Measurements from ENCODE around the gene GGTA1.
"Not testable (repeated sequence)": the region's sequence is repeated elsewhere in the genome, so short reads cannot be mapped to it uniquely, and the experiment has no call there.

Gene GGTA1

DNA sequence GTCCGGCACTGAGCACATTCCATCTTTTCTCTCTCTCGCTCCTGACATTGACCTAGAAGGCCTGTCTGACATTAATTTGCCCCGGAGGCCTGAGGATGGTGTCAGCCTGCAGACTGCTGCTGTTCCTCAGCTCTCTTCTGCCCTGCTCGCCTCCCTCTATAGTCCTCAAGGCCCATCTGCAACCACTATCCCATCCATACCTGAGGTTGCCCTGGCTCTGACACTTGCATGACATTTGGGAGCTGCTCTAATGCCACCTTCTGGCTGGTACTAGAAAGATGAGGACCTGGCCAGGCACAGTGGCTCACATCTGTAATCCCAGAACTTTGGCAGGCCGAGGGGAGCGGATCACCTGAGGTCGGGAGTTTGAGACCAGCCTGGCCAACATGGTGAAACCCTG is 38.6 kb upstream of the GGTA1 start:
- TF ChIP-seq, protein P1, sequence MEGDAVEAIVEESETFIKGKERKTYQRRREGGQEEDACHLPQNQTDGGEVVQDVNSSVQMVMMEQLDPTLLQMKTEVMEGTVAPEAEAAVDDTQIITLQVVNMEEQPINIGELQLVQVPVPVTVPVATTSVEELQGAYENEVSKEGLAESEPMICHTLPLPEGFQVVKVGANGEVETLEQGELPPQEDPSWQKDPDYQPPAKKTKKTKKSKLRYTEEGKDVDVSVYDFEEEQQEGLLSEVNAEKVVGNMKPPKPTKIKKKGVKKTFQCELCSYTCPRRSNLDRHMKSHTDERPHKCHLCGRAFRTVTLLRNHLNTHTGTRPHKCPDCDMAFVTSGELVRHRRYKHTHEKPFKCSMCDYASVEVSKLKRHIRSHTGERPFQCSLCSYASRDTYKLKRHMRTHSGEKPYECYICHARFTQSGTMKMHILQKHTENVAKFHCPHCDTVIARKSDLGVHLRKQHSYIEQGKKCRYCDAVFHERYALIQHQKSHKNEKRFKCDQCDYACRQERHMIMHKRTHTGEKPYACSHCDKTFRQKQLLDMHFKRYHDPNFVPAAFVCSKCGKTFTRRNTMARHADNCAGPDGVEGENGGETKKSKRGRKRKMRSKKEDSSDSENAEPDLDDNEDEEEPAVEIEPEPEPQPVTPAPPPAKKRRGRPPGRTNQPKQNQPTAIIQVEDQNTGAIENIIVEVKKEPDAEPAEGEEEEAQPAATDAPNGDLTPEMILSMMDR (IDR thresholded peaks at IDR 0.05; ENCODE audit: control insufficient read depth, insufficient read depth, low read depth, low read length, missing control alignments): peak; percentile 14
- DNase-seq (ENCODE audit: low read depth): no peak

DNA sequence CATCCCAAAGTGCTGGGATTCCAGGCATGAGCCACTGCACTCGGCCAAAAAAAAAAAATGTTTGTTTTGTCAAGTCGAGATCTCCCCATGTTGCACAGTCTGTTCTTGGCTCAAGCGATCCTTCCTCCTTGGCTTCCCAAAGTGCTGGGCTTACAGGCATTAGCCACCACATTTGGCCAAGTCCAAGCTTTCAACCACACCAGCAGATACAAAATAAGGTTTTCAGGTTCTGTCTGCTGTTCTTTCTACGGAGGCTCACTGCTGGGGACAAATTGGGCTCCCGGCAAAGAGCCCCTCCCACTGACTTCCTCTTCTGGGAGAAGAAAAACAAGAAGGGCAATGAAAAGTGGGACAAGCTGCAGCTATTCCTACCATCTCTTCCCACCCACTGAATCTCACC is 37.6 kb upstream of the GGTA1 start:
- no peak for DNase-seq (ENCODE audit: low read depth)
- TF ChIP-seq, protein P1 (IDR thresholded peaks at IDR 0.05; ENCODE audit: control insufficient read depth, insufficient read depth, low read depth, low read length, missing control alignments): no peak

More for the DNA sequence above, 38.6 kb upstream of the GGTA1 start:
- no peak overlapping the region for H3K4me3 ChIP-seq (ENCODE audit: control insufficient read depth, low read depth, low read length)

DNA sequence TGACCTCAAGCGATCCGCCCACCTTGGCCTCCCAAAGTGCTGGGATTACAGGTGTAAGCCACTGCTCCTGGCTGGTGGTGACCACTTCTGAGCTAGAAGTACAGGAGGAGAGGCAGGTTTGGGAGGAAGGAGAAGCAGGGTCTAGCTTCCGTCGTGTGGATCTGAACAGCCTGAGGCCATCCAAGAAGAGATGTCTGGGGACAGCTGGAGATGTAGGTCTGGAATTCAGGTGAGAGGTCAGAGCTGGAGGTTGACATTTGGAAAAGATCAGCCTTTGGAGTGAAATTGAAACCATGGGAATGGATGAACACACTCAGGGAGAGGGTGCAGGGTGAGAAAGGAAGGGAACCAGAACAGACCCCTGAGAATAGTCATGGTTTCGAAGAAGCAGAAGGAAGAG is 33.2 kb upstream of the GGTA1 start:
- TF ChIP-seq, protein P1 (IDR thresholded peaks at IDR 0.05; ENCODE audit: control insufficient read depth, insufficient read depth, low read depth, low read length, missing control alignments): no peak
- H3K4me3 ChIP-seq (ENCODE audit: control insufficient read depth, low read depth, low read length): no peak overlapping the region
- no peak for DNase-seq (ENCODE audit: low read depth)

More for the DNA sequence above, 37.6 kb upstream of the GGTA1 start:
- no peak overlapping the region for H3K4me3 ChIP-seq (ENCODE audit: control insufficient read depth, low read depth, low read length)

DNA sequence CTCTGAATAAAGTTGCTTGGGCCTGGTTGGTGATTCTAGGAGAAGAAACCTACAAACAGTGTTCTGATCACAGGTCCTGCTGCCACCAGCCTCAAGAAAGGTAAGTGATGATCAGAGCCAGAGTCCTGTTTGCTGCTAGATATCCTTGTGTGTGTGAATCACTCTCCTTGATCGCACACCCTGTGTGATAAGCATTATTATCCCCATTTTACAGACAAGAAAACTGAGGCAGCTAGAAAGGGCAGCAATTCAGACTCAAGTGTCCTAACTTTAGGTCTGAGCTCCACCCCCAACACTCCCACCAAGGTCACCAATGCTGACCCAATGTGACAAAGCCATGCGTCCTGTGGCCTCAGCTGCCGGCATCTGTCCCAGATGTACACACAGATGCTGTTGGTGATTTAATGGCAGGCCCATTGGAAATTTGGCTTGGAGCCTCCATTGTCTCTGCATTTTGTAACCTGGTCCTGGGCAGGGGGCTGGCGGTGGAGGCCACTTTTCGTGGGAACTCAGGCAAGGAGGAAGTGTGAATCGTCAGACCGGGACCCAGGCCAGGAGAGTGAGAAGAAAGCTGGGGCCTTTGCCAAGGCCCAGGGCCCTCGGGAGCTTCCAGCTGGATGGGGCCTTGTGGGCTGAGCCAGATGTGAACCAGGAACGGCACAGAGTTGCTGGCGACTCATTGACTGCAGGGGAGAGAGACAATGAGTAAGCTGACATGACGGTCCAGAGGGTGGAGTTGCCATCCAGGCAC is 29.8 kb upstream of the GGTA1 start:
- TF ChIP-seq, protein P1 (IDR thresholded peaks at IDR 0.05; ENCODE audit: control insufficient read depth, insufficient read depth, low read depth, low read length, missing control alignments): no peak
- peak; percentile 94 for DNase-seq (ENCODE audit: low read depth)
- H3K4me3 ChIP-seq (ENCODE audit: control insufficient read depth, low read depth, low read length): no peak overlapping the region

DNA sequence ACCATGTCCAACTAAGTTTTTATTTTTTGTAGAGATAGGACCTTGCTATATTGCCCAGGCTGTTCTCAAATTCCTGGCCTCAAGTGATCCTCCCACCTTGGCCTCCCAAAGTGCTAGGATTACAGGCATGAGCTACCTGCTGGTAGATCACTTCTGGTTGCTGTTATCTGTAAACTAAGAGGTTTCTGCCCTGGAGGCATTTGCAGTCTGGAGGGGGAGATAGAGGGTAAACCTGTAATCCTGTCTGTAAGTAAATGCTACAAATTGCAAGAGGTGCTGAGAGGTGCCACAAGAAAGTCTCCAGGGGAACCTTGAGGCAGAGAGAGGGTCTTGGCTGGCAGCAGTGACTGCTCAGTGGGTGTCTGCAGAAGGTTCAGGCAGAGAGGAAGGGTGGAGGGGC is 29.0 kb upstream of the GGTA1 start:
- no peak overlapping the region for H3K4me3 ChIP-seq (ENCODE audit: control insufficient read depth, low read depth, low read length)
- no peak for DNase-seq (ENCODE audit: low read depth)
- TF ChIP-seq, protein P1 (IDR thresholded peaks at IDR 0.05; ENCODE audit: control insufficient read depth, insufficient read depth, low read depth, low read length, missing control alignments): no peak

DNA sequence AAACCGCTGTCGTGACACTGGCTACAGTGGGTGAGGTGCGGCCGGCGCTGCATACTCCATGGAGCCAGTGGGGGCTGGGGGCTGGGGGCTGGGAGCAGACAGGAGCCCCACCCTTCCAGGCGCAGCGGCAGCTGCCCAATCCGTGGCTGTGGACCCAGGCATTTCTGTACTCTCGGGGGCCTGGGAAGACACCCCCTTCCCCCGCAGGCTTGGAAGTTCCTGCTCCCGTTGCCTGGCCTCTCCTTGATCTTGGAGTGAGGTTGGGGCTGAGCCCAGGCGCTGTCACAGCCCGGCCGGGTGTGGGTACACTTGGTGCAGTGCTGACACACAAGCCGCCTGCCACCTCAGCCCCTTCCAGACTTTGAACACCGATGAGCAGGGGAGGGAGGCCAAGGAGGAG is 27.7 kb upstream of the GGTA1 start:
- H3K4me3 ChIP-seq (ENCODE audit: control insufficient read depth, low read depth, low read length): no peak overlapping the region
- DNase-seq (ENCODE audit: low read depth): no peak
- TF ChIP-seq, protein P1 (IDR thresholded peaks at IDR 0.05; ENCODE audit: control insufficient read depth, insufficient read depth, low read depth, low read length, missing control alignments): no peak

DNA sequence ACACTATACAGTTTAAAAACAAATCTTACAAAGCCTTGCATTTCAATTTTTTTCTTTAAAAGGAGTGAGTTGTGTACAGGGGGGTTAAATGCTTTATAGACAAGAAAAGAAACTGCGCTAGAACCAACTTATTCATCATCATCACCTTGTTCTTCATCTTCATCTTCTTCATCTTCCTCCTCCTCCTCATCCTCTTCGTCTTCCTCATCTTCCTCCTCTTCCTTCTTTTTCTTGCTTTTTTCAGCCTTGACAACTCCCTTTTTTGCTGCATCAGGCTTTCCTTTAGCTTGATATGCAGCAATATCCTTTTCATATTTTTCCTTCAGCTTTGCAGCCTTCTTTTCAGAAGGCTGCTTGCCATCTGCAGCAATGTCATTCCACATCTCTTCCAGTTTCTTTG is 20.0 kb upstream of the GGTA1 start:
- DNase-seq (ENCODE audit: low read depth); H3K4me3 ChIP-seq (ENCODE audit: control insufficient read depth, low read depth, low read length): not testable (repeated sequence)
